GM21381 (cell line): ENCODE data around the gene ETS1.

Source experiments
- ATAC-seq: cut with Tn5 transposase; IDR thresholded peaks from one replicate; pipeline ENCODE4 v1.9.1; 2021; ENCODE audit warnings: mild to moderate bottlenecking, moderate library complexity; ENCODE audit not compliant: unreplicated experiment

ETS1 gene

DNA sequence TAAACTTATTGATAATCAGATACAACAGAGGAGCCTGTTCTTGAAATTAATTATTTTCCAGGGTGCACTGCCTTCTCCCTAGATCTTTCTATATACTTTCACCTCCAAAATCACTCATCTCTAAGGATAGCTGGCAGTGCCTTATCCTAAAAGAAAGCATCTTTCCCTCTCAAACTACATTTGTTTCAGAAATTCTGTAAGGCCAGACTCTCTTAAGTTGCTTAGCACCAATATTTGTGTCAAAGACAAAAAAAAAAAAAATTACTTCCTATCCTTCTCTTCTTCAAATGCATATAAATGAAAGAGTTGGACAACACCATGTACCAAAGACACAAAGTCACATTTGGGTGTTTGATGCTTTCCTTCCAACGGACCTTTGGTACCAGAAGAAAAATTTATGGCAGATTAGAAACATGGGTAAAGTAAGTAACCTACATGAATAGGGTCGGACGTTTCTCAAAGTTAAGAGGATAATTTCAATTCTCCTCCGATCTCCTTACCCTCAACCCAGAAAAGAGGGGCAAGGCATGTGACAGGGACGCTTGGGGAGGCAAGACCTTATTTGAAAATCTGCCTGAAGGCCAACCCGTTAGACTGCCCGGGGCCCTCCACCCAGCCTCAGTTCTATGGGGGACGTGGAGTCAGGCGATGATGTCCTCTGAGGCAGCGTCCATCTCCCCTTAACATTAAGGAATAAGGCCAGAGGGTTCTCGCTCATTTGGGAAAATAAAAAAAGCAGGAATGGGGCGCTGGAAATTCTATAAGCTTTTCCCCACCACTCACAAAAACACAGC, 66.3 kb downstream of the ETS1 start:
- ATAC-seq, result no peak

DNA sequence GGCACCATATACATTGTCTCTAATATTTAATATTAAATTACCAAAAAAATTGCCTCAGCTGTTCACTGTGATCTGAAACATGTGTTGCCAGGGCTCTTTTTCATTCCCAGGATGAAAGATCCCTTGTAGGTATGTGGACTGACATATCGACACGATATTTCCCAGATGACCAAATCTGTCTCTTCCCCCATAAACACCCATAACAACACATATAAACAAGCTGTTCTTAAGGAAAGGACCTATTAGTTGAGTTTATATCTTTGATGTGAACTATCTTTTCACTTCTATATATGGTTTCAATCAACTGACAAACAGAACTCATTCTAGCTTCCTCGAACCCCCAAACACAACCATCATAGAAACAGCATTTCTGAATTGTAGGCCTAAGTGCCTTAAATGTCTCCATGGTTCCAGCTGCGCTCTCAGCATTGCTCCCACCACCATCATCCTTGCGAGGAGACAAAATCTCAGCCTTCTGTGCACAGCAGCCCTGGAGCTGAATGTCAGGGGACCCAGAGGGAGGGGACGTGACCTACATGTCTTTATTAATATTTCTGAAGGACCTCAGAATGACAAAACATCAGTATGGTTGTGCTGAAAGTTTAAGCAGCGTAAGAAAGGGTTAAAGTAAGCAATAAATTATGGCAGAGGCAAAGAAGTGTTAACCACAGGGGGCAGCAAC, 67.0 kb downstream of the ETS1 start:
- ATAC-seq, result no peak

DNA sequence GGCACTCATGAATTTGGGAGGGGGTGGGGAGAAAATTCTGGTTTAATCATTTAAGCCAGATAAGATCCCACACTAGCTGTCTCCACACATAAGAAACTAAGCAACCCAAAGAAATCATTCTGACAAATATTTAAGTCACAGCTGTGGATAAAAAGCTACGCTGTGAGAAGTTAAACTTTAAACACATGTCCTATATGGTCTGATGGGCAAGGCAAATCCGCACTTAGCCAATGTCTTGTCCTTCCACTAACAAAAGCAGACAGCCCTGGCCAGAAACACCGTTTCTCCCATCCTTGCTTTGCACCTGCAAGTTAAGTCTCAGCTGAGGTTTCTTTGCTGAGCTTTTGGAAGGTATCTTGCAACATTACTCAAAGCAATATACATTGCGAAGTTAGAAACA, 68.0 kb downstream of the ETS1 start:
- peak; percentile 18 for ATAC-seq

DNA sequence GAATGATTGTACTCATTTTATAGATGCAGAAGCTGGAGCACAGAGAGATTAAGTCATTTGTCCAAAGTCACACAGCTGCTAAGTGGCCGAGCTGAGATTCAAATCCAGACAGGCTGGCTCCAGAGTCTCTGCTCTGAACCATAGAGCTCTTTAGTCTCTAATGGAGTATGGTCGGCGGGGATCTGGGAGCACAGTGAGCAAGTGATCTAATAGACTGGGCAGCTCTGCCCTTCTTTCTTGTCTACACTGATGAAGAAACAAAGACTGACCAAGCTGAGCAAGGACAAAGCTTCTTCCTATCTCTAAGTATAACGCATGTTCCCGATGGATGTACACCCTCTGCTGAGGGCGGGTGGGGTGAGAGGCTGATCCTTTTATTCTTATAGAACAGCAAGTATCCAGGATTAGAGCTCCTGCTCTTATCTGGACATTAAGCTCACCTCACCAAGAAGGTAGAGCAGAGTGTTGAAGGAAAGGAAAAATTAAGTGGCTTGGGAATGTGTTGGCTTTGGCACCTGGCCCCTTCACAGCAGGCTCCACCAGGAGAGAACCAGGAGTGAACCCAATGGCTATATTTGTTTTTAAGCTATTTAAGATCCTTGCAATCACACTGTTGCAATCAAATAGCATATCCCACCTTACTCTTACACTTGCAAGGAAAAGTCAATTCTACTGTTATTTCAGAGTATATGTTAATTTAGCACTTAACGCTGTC, 68.7 kb downstream of the ETS1 start:
- ATAC-seq, result no peak

DNA sequence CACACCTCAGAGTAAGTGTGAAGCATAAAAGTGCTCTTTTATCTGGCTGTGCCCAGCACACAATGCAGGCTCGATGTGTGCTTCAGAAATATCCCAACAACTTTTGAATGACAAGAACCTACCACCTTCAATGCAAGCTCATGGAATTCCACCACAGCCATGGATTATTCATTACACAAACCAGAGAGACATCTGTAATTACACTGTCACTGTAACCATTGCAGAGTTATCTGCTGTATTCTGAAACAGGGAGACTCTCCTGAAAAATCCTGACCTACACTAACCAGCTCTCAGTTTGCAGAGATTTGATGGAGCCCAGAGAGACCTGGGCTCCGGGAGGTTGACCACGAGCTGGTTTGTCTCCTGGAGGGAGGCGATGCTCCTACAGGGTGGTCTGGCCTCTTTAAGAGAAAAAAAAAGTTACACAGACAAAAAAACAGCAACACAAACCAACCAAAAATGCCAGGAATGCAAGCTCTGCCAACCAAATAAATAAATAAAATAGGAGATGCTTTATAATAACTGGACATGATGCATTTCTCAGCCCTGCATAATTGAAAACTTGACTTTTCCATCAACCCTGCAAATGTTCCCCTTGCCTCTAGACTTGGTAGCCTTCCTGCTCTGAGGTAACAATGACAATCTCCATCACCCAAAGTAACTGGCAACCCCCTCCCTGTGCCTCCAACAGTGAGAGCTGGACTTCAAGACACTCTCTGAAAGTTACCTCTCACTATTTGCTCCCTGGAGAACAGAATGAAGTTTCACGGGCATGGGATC, 69.7 kb downstream of the ETS1 start:
- ATAC-seq, result no peak

DNA sequence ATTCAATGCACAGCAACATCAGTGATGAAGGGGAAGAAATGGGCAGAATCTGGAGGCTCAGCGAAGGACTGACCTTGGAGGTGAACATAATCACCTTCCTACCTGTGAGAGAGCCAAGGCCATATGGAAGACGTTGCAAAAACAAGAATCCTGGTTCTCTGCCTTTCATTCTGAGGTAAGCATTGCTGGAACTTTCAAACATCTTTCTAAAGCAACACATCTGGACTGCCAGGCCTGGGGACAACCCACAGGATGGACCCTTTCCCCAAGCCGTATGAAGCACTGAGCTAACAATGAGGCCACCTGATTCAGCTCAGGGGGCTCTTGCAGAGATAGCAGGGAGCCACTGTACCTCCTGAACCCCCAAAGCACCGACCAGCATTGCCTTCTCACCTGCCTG, 70.5 kb downstream of the ETS1 start:
- no peak for ATAC-seq

DNA sequence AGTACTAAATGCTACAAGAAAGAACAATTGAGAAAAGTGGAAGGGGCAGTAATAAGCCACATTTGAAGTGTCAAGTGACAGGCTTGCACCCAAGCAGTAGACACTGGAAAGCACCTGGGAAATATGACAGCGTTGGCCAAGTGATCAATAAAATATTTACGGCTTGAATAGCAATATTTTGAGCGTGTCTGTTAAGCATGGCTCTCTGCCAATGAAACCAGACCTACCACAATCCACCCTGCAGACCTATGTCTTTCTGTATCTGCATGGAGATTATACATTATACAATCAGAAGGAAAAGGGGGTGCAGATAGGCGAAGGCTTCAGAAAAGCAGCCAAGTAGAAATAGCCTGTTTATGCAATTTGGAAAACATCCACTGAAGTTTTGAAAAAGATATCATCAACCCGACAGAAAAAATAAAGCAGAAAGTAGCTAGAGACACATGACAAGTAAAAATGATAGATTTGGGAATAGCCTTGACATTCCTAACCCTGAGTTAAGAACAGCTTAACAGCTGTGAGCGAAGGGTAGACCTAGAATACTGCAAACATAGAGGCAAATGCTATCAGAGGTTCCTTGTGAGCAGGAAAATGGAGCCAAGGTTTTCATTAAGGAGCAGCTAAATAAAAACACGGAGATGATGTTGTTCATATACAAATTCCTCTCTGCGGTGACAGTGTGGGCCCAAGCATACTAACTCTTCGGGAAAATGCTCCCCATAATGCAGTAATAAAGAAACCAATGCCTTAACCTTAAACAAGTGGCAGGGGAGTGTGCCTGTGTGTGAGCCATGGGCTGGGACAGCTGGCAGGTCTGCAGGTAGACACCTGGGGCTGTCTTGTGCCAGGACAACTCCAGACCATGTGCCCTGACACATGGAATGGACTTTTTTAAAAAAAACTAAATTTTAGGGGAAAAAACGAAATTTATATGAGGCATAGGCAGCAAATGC, 71.3 kb downstream of the ETS1 start:
- ATAC-seq, result no peak

DNA sequence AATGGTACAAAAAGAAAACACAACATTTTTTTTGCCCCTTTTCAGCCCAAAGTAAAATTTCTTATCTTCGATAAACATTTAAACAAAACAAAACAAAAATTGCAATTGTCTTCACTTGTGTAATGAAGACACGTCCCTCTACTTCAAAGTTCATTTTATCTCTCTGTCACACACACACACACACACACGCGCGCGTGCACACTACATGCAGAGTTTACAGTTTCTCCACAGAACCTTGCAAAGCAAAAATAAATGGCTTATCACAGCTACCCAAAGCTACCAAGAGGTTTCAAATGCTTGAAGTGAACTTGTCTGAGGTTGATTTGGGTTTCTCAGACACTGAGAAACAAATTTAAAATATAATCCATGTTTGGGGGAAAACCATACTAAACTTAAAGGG, 72.3 kb downstream of the ETS1 start:
- no peak for ATAC-seq

DNA sequence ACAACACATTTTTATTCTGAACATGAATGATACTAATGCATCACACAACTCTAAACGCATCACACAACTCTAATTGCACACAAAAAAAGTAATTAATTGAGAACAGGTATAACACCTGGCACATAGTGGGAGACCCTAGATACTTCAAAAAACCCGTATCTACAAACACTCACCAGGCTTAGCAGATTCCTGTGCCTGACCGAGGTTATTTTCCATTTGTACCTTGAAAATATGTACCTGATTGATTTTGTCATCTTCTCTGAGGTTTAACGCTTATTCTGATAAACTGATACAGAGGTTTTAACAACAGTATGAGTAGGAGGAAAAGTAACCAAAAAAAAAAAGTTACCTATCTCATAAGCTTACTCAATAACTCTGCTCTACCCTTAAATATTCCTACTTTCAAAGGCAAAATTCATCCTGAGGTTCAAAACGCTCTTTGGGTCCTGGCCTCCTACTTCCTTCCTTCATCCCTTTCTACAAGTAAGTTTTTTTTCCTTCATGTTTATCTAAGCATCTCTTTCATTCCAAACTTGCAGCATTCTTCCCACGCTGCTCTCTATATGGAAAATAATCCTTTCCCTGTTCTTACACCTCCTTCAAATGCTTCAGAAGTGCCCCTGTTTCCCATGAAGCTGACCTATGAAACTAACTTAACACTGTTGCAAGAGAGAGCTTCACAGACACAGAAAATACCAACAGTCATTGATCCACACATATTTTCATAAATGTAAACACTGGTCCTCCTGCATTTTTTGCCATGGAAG, 73.3 kb downstream of the ETS1 start:
- ATAC-seq, result no peak

DNA sequence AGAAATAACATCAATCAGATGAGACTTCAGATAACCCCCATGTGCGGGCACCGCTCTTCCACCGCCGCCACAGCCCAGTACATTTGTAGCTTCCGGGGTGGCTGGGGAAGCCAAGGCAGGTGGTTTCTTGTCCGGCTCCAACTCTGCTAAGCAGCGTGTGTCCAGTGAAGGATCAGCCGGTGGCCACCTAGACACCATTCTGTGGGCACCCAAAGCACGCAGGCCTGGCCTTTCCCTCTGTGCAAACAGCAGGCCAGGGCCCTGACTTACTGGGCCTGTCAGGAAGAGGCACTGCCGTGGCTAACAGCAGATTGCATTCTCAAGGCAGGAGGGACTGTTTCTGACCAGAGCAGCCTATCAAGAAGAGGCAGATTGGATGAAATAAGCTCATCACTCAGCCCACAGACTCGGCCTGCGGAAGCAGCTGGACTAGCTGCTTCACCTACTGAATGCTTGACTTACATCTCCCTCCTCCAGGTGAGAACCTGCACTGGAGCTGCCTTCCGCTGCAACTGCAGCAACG, 74.8 kb downstream of the ETS1 start:
- ATAC-seq, result no peak

DNA sequence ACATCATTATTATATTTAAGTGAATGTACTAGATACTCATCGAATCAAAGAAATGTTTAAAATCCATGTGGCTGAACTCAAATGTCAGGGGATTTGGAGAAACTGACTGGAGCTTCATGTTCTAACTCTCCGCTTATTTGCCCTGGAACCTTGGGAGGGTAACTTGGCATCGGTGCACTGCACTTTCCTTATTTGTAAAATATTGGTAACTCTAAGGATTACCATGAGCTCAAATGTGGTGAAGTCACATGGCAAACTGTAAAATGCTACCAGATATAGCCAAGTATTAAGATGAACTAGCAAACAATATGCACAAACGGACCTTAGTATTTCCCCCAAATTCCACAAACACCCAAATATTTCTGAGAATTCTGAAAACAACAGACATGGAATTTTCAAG, 75.6 kb downstream of the ETS1 start:
- no peak for ATAC-seq

DNA sequence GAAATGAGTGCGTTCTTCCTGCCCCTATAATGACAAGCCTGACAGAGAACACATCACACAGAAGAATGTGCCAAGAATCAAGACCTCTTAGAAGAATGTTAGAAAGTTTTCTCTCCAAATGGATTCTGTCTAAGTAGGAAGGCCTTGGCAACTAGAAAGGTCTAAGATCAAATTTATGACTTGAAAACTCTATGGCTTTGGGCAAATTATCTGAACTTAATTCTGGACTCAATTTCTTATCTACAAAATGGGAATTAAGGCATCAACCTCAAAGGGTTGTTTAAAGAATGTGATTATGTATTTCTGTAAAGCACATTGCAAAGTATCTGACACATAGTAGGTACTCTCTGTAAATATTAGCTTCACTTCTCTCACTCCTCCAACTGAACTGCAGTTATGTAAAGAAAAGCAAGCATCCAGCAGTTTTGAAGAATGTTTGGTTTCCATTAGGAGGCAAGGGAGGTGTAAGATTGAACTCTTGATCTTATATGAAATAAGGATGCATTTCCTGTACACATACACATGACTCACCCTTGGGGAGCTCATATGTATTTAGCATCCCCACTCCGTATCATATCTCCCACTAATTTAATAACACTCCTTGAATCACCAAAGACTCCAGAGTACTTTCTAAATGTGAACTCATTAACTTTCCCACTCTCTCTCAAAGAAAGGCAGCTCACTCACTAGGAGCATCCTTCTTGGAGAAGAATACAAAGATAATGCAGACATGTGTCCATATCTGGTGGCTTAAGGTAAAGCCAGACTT, 77.6 kb downstream of the ETS1 start:
- ATAC-seq, result no peak

DNA sequence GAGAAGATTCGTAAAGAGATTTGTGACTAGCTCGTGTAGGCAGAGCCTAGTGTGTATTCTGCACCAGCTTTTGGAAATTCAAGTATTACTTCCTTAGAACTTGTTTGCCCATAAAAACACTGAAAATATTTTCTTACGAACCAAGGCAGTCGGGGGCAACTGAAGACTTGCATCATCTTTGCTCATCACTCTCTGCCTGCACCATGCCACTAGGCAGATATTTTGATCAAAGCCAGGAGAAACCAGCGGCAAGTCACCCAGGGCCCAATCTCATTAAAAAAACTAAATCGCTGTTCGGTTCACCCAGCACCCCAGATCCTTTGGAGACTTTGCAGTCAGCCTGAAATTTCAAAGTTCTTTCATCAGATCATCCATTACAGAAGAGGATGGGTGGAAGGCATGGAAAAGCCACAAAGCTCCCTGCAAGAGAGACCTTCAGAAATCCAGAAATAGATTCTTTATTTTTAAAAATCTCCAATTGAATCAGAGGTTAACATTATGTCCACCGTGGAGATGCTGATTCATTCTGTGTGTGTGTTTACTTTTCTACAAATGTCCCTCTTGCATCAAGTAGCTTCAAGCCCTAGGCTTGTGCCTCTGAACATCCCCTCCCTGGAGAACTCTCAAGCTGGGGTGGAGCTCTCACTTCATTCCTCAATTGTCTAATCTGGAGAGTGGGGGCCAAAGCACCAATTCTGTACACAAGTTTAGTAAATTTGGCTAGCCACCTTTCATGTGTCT, 78.4 kb downstream of the ETS1 start:
- ATAC-seq, result no peak

DNA sequence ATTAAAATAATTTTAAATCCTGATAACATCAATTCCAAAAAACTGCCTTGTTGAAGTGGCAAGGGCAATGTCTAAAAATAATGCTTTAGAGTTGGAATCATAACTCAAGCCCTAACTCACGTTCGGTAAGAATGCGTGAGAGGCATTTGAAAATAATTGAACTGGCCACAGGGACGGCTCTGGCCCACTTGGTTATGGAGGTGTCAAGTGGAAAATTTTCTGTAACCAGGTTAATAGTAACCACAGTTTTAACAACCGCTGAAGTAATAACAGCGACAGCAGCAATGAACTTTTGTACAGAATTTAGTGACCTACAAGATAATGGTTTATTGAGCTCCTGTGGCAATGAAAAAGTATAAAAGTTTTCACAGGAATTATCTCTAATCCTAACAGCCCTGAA, 79.4 kb downstream of the ETS1 start:
- ATAC-seq, result no peak

DNA sequence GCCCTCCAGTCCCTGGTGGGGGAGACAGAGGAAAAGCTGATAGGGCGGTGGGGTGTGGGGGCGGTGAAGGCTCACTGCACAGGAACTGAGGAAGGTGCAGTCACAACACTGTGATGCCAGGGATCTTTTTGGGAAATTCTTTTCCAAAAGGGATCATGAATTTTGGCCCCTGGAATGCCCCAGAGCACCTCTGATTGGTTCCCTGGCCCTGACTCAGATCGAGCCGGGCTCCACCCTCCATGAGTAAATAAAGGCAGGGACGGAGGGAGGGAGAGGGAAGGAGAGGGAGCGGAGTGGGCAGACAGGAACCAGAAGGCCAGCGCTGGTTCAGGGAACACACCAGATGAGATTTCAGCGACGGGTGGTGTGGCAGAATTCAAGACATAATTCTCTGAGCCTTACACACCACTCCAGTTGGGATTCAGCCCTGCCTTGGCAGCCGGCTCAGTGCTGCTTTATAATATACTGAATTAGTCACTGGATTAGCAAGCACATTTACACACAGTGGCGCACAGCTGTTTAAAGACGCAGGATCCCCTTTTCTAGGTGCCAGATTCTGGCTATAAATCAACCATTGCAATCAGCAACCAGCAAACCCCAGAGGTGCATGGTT, 80.3 kb downstream of the ETS1 start:
- ATAC-seq, result no peak

DNA sequence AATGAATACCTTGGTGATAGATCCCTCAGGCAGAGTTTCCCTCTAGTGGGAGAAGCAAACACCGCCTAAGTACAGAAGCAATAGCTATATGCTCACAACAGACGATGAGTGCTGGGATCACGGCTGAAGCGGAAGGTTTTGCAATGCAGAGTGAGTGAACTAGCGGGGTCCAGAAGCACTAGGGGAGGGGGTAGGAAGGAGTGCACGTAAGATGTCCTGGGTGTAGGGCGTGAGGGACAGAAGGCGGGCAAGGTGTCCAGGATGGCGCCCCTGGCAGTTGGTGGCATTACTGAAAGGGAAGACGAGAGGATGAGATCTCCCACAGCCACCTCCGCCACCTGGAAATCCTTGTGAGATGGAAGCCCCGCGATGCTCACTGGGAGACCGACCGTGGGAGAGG, 81.0 kb downstream of the ETS1 start:
- ATAC-seq, result no peak

DNA sequence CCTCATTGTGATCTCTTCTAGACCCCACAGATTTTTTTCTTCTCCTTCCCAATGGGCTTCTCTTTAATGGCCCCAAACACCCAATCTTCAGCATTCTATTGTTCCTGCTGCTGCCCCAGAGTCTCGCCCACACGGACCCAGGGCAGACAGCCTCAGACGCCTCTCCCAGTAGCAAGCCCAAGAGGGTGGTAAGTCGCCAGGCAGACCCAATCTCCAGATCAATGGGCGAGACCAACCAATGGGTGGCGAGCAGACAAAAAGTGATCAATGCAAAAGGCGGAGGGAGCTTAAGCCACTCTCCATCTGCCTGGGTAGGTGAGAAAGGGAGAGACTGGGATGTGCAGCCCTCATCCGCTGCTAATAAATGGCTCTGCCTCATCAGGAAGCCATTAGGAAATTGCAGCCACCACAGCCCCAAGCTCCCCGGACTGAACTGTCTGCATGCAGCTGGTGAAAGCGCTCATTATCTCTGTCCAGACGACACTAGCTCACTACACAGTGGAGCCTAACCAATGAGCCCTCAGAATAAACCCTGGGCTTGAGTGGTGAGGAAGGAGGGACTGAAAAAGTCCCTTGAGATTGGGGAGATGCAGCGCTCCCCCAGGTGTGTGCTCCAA, 81.8 kb downstream of the ETS1 start:
- ATAC-seq, result no peak
